Mucosa of rectum (tissue), 2 donors: ENCODE measurements around the gene MSX1.

Experiments
- H3K27ac ChIP-seq, 2 donors: one replicate each; pipeline ENCODE4 v1.7.0; 2013; ENCODE audit warnings: inconsistent platforms in 2 of 2, low read depth in 2 of 2, low read length in 2 of 2
- H3K27me3 ChIP-seq, 2 donors: one replicate each; pipeline ENCODE4 v1.7.0; 2013; ENCODE audit warnings: low read length in 2 of 2; ENCODE audit not compliant: control insufficient read depth in 2 of 2, insufficient read depth in 2 of 2
- H3K36me3 ChIP-seq, 2 donors: one replicate each; pipeline ENCODE4 v1.7.0; 2013; ENCODE audit warnings: low read length in 2 of 2; ENCODE audit not compliant: control insufficient read depth in 2 of 2, insufficient read depth in 2 of 2
- H3K4me1 ChIP-seq, 2 donors: one replicate each; pipeline ENCODE4 v1.7.0; 2013; ENCODE audit warnings: low read length in 2 of 2, mild to moderate bottlenecking in 1 of 2; ENCODE audit not compliant: control insufficient read depth in 2 of 2, insufficient read depth in 2 of 2
- H3K4me3 ChIP-seq, 2 donors: one replicate each; pipeline ENCODE4 v1.7.0; 2013; ENCODE audit warnings: low read length in 2 of 2
- H3K9ac ChIP-seq, 2 donors: one replicate each; pipeline ENCODE4 v1.7.0; 2013; ENCODE audit warnings: low read length in 2 of 2, low read depth in 1 of 2, mild to moderate bottlenecking in 1 of 2
- H3K9me3 ChIP-seq, 2 donors: one replicate each; pipeline ENCODE4 v1.7.0; 2013; ENCODE audit warnings: low read length in 2 of 2; ENCODE audit not compliant: control insufficient read depth in 2 of 2
- donor health status: healthy.
- donor health status: Normal muscosa, but diverticular disease.

MSX1 gene

DNA sequence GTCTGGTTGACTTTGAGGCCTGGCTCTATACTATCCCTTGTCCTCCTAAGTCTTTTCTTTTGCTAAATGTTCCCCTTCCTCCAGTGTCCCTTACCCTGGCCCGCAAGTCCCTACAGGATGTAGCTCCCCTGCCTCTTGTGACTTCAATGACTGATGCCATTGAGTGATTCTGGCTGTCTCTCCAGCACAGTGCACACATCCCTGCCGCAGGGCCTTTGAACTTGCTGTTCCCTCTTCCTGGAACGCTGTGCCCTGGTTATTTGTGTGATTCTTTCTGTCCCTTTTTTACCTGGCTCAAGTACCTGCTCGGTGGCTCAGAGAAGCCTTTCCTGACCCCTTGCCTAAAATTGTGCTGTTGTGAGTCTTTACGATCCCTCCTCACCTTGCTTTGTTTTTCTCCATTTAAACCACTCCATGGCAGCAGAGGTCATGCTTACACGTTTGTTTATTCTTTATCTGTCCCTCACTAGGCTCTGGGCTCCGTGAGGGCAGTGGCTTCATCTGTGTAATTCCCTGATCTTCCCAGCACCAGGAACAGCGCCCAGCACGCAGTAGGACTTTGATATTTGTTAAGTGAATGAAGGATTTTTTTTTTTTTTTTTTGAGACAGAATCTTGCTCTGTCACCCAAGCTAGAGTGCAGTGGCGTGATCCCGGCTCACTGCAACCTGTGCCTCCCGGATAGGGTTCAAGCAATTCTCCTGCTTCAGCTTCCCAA lies 17.6 kb downstream of the MSX1 start:
- Histone ChIP-seq H3K9ac (no peak overlapping the region), H3K27me3 (peaks cover 28 to 36% of the 10 kb centered on the region in 2 donors), H3K9me3 (no peaks in the 10 kb centered on the region), H3K36me3 (no peaks in the 10 kb centered on the region), H3K4me3 (no peak overlapping the region), H3K27ac (no peak overlapping the region), H3K4me1 (no peaks in the 10 kb centered on the region)

DNA sequence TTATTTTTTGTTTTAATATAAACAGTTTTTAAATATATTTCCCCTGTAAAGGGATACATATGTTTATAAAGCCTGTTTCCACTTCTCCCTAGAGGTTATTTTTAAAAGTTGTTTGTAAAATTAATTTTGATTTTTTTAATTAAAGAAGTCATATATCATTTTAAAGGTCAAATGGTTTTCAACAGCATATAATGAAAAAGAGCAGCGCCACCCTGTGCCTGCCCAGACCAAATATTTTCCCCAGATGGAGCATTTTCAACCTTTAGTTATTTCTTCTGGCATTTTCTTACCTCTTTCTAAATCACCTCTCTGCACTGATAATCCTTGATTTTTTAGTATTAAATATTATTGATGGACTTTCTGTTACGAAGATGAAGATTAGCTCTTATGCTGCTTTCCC lies 21.0 kb downstream of the MSX1 start:
- no peak overlapping the region for H3K27ac ChIP-seq
- H3K4me1 ChIP-seq, result no peaks in the 10 kb centered on the region
- no peak overlapping the region for H3K4me3 ChIP-seq
- H3K36me3 ChIP-seq, result no peaks in the 10 kb centered on the region
- H3K9me3 ChIP-seq, result no peaks in the 10 kb centered on the region
- H3K27me3 ChIP-seq, result peaks cover 8% of the 10 kb centered on the region in 2 donors
- H3K9ac ChIP-seq, result no peak overlapping the region

DNA sequence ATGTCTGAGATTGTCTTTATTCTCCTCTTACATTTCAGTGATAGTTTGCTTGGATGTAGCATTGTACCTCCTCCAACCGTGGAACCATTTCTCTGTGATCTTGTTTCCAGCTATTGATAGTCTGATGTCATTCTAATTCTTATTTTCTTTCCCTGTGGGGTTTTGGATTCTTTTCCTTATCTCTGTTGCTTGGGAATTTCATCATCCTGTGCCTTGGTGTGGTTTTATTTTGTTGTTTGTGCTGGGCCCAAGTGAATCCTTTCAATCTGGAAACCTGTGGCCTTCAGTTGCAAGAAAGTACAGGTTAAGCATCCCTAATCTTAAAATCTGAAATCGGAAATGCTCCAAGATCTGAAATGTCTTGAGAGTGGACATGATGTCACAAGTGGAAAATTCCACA lies 22.0 kb downstream of the MSX1 start:
- peaks cover 6 to 8% of the 10 kb centered on the region in 2 donors for H3K27me3 ChIP-seq
- H3K4me1 ChIP-seq, result no peaks in the 10 kb centered on the region
- no peaks in the 10 kb centered on the region for H3K36me3 ChIP-seq
- no peak overlapping the region for H3K27ac ChIP-seq
- H3K9me3 ChIP-seq, result no peaks in the 10 kb centered on the region
- no peak overlapping the region for H3K9ac ChIP-seq
- H3K4me3 ChIP-seq, result no peak overlapping the region

DNA sequence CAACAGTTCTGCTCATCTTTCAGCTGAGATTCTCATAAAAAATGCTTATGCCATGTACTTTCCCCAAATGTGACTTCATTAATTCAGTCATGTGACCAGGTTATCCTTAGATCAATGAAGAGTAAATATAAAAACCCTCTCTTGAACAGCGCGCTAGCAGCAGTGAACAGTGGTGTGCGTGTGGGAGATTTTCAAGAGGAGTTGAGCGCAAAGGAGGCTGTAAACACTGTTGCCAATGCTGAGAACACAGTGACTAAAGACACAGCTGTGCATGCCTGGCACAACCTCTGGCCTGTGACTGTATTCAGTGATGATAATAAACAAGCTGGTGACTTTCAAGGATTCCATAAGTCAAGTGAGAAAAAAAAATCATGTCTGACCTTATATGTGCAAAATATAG lies 25.1 kb downstream of the MSX1 start:
- Histone ChIP-seq H3K9me3 (no peaks in the 10 kb centered on the region), H3K4me3 (no peak overlapping the region), H3K4me1 (no peaks in the 10 kb centered on the region), H3K27ac (no peak overlapping the region), H3K27me3 (peaks cover 8 to 9% of the 10 kb centered on the region in 2 donors), H3K36me3 (no peaks in the 10 kb centered on the region), H3K9ac (no peak overlapping the region)

DNA sequence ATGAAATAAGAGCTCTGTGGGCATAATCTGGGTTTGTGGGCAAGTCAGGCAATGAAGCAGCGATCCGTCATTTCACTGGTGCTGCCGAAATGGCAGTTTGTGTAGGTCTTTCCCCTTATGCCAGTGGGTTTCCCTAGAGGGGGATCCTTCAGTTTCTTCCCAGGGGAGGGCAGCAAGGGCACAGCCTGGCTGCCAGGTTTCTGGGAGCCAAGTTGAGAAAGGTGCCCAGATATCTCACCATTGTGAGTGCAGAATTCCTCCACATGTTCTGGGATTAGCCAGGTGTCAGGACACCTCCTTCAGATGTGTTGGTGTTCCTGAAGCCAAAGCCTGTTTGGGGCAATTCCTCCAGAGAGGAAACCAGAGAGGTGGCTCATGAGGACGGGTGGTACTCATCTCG lies 28.0 kb downstream of the MSX1 start:
- Histone ChIP-seq H3K4me1 (no peaks in the 10 kb centered on the region), H3K36me3 (no peaks in the 10 kb centered on the region), H3K9ac (no peak overlapping the region), H3K27ac (no peak overlapping the region), H3K9me3 (no peaks in the 10 kb centered on the region), H3K27me3 (peaks cover 0 to 6% of the 10 kb centered on the region in 2 donors), H3K4me3 (no peak overlapping the region)

DNA sequence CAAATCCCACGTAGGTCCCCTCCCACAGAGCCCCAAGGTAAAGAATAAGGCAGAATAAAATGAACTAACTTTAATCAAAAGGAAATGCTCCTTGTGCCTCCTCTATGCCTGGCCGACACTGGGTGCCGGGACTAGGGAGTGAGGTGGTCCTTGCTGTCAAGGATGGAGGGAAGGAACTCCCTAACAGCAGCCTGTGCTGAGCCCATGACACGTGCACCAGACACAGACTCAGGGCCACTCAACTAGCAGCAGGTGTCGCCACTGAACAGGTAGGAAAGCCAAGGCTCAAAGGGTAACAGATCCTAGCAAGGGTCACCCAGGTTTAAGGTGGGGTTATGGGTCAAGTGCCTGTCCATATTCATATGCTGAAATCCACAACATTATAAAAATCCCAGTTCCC lies 29.2 kb downstream of the MSX1 start:
- Histone ChIP-seq H3K9ac (no peak overlapping the region), H3K4me1 (no peaks in the 10 kb centered on the region), H3K27ac (no peak overlapping the region), H3K27me3 (peaks cover 0 to 6% of the 10 kb centered on the region in 2 donors), H3K4me3 (no peak overlapping the region), H3K36me3 (no peaks in the 10 kb centered on the region), H3K9me3 (no peaks in the 10 kb centered on the region)

DNA sequence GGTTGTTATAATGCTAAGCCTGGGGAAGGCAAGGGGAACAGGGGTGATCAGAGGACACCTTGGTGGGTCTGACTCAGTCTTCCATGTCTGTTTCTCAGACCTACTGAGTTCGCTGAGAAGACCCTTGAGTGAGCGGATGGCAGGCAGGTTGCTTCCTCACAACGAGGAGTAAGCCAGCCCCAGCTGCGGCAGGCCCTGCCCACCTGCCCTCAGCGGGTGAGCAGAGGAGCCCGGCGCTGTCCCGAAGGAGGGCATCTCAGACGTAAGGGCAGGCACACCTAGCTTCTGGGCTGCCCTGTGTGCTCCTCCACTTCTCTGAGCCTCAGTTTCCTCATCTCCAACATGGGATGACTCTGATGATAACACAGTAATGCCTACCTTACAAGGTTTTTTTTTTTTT lies 30.3 kb downstream of the MSX1 start:
- Histone ChIP-seq H3K9me3 (no peaks in the 10 kb centered on the region), H3K27me3 (peaks cover 0 to 3% of the 10 kb centered on the region in 2 donors), H3K36me3 (no peaks in the 10 kb centered on the region), H3K9ac (no peak overlapping the region), H3K27ac (no peak overlapping the region), H3K4me1 (no peaks in the 10 kb centered on the region), H3K4me3 (no peak overlapping the region)

DNA sequence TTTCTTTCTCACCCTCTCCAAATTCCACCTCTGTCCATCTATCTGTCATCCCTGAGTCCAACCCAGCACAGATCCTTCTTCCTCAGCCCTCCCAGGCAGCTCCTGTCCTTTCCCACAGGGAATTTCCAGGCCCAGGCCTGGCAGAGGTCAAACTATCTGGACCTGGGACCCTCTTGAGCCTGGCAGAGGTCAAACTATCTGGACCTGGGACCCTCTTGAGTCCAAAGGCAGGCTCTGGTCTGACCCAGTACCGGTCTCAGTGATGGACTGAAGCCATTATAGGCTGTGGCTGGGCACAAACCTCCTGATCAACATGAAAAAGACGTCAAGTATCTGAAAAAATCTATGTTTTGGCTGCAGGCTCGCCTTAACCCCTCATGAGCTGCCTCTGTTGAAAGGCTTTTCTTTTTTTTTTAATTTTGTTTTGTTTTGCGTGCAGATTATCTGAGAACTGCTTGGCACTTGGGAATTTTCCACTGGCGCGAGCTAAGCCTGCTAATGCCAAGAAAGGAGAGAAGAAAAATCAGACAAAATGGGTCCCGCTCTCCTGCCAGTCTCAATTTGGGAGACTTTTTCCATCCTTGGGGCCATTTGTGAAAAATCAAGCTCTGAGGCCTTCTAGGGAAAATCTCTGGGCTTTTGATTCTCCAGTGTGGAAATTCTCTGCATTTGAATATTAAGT lies 31.2 kb downstream of the MSX1 start:
- no peaks in the 10 kb centered on the region for H3K4me1 ChIP-seq
- H3K27ac ChIP-seq, result no peak overlapping the region
- H3K36me3 ChIP-seq, result no peaks in the 10 kb centered on the region
- H3K27me3 ChIP-seq, result peaks cover 0 to 3% of the 10 kb centered on the region in 2 donors
- H3K9ac ChIP-seq, result no peak overlapping the region
- H3K9me3 ChIP-seq, result no peaks in the 10 kb centered on the region
- no peak overlapping the region for H3K4me3 ChIP-seq

DNA sequence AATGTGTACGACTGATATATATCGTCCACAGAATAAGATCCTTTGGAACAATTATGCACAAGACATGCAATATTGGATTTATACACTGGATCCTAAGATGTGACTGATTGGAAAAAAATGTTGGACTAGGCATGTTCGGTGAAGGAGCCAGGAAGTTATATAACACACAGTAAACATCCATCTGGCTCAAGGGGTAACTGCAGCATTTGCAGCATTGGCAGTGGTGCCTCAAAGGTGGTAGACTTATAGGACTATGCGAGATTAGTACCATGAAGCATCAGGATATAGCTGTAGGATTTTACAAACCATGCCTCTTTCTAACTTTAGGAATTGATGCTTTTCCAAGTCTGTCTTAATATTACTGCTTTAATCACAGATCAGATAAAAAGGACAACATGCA lies 34.3 kb downstream of the MSX1 start:
- Histone ChIP-seq H3K9me3 (no peaks in the 10 kb centered on the region), H3K36me3 (no peaks in the 10 kb centered on the region), H3K4me1 (no peaks in the 10 kb centered on the region), H3K9ac (no peak overlapping the region), H3K27ac (no peak overlapping the region), H3K27me3 (peaks cover 0 to 1% of the 10 kb centered on the region in 2 donors), H3K4me3 (no peak overlapping the region)

DNA sequence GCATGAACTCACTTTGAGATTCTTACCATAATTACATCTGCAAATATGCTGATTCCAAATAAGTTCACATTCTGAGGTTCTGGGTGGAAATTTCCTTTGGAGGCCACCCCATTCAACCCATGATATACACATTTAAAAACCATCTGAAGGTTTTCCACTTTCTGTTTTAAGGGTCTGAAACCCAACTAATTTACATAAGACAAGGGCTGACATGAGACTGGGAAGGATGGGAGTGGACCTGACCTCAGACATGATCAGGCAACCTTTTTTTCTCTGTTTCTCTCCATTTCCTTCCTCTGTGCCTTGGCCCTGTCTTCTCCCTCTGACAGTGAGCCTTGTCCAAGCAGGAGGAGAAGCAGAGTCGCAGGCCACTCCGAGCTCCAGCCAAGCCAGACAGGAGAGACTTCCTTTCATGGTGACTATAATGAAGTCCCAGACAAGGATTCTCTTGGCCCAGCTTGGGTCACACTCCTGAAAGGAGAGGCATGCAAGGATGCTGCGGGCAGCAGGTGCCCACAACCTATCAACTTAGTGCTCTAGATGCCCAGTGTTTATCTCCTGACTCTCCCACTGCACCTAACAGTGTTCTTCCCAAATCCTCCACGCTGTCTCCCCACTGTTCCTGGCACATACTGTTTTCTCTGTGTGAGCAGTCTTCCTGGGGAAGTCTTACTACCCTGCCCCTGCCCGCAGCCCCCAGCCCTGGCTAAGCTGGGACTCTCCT lies 39.9 kb downstream of the MSX1 start:
- no peaks in the 10 kb centered on the region for H3K9me3 ChIP-seq

More for the DNA sequence above, 39.9 kb downstream of the MSX1 start:
- Histone ChIP-seq H3K9ac (no peak overlapping the region), H3K4me3 (no peak overlapping the region), H3K27me3 (no peaks in the 10 kb centered on the region), H3K27ac (no peak overlapping the region), H3K4me1 (no peaks in the 10 kb centered on the region), H3K36me3 (no peaks in the 10 kb centered on the region)
